Measurements from ENCODE around the gene ATG4D.

The ATG4D gene

GRCh38 chr19:10520652-10521318 is 22.9 kb upstream of the ATG4D start:
- no peak for TF ChIP-seq EGR1 (IDR thresholded peaks at IDR 0.05)
- TF ChIP-seq MAX (IDR thresholded peaks at IDR 0.05) = 0 out of 2 replicates have a peak, but pooled peaks have one; percentile 33
- 0 out of 2 replicates have a peak, but pooled peaks have one; percentile 23 for TF ChIP-seq TEAD4 (IDR thresholded peaks at IDR 0.05)
- TF ChIP-seq USF1 (IDR thresholded peaks at IDR 0.05) = no peak
- TF ChIP-seq NFIC (IDR thresholded peaks at IDR 0.05) = peak; percentile 56

- no peak for TF ChIP-seq MAX (IDR thresholded peaks at IDR 0.05)
- TF ChIP-seq YY1 (IDR thresholded peaks at IDR 0.05; ENCODE audit: low read depth) = no peak
- no peak for TF ChIP-seq CREB1 (IDR thresholded peaks at IDR 0.05; ENCODE audit: low read depth)
- TF ChIP-seq CEBPB (IDR thresholded peaks at IDR 0.05) = no peak
- TF ChIP-seq EP300 (IDR thresholded peaks at IDR 0.05; ENCODE audit: borderline replicate concordance) = no peak
- no peak for TF ChIP-seq REST (IDR thresholded peaks at IDR 0.05; ENCODE audit: low read depth)
- TF ChIP-seq TEAD4 (IDR thresholded peaks at IDR 0.05) = no peak
- TF ChIP-seq ZBTB7A (IDR thresholded peaks at IDR 0.05; ENCODE audit: low read depth) = no peak
- TF ChIP-seq NFIC (IDR thresholded peaks at IDR 0.05) = no peak
- TF ChIP-seq EGR1 (IDR thresholded peaks at IDR 0.05) = no peak
- TF ChIP-seq TCF12 (IDR thresholded peaks at IDR 0.05; ENCODE audit: low read depth) = no peak
- TF ChIP-seq TAF1 (IDR thresholded peaks at IDR 0.05; ENCODE audit: low read depth) = no peak
- no peak for TF ChIP-seq FOXM1 (IDR thresholded peaks at IDR 0.05; ENCODE audit: borderline replicate concordance, low read depth)
- TF ChIP-seq USF1 (IDR thresholded peaks at IDR 0.05) = no peak
- TF ChIP-seq RAD21 (IDR thresholded peaks at IDR 0.05; ENCODE audit: low read depth) = no peak
Measured at GRCh38 chr19:10521461-10522171, 22.1 kb upstream of the ATG4D start.

GRCh38 chr19:10523135-10523636 is 20.5 kb upstream of the ATG4D start:
- TF ChIP-seq TAF1 (IDR thresholded peaks at IDR 0.05; ENCODE audit: low read depth) (no peak), RAD21 (IDR thresholded peaks at IDR 0.05; ENCODE audit: low read depth) (no peak), NFIC (IDR thresholded peaks at IDR 0.05) (no peak), ZBTB7A (IDR thresholded peaks at IDR 0.05; ENCODE audit: low read depth) (no peak), REST (IDR thresholded peaks at IDR 0.05; ENCODE audit: low read depth) (no peak), TCF12 (IDR thresholded peaks at IDR 0.05; ENCODE audit: low read depth) (no peak), YY1 (IDR thresholded peaks at IDR 0.05; ENCODE audit: low read depth) (no peak), MAX (IDR thresholded peaks at IDR 0.05) (no peak), TEAD4 (IDR thresholded peaks at IDR 0.05) (no peak), EGR1 (IDR thresholded peaks at IDR 0.05) (no peak), FOXM1 (IDR thresholded peaks at IDR 0.05; ENCODE audit: borderline replicate concordance, low read depth) (no peak), USF1 (IDR thresholded peaks at IDR 0.05) (no peak), CREB1 (IDR thresholded peaks at IDR 0.05; ENCODE audit: low read depth) (no peak), EP300 (IDR thresholded peaks at IDR 0.05; ENCODE audit: borderline replicate concordance) (no peak), CEBPB (IDR thresholded peaks at IDR 0.05) (no peak)

GRCh38 chr19:10525636-10526035 is 18.1 kb upstream of the ATG4D start:
- no peak for TF ChIP-seq TAF1 (IDR thresholded peaks at IDR 0.05; ENCODE audit: low read depth)
- TF ChIP-seq MAX (IDR thresholded peaks at IDR 0.05) = no peak
- no peak for TF ChIP-seq CREB1 (IDR thresholded peaks at IDR 0.05; ENCODE audit: low read depth)

- TF ChIP-seq USF1 (IDR thresholded peaks at IDR 0.05) (no peak), ZBTB7A (IDR thresholded peaks at IDR 0.05; ENCODE audit: low read depth) (no peak)
Measured at GRCh38 chr19:10532457-10532856, 11.2 kb upstream of the ATG4D start.

Measured in Ishikawa (cell line).